ENCODE results near the gene MMP15.
"Not testable (repeated sequence)": the region's sequence is repeated elsewhere in the genome, so short reads cannot be mapped to it uniquely, and the experiment has no call there.

MMP15 gene

GRCh38 chr16:57995721-57996405 is 29.7 kb upstream of the MMP15 start:
- H3K4me3 ChIP-seq, result no peak overlapping the region
- peak overlapping the region in 4 of 21 experiments; percentile 8 to 55 (median 34) for H3K27ac ChIP-seq

GRCh38 chr16:57996406-57997175 is 29.0 kb upstream of the MMP15 start:
- Histone ChIP-seq H3K4me3 (no peak overlapping the region), H3K27ac (no peak overlapping the region)

DNA sequence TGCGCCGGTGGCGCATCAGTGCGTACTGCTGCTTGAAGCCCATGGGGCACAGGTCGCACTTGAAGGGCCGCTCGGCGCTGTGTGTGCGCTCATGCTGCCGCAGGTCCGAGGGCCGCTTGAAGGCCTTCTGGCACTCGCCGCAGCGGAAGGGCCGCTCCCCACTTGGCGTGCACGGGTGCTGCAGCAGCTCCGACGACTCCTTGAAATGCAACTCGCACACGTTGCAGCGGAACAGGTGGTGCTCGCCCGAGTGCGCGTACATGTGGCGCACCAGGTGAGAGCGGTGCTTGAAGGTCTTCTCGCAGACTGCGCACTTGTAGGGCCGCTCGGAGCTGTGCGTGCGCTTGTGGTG is 28.4 kb upstream of the MMP15 start:
- no peak overlapping the region for H3K27ac ChIP-seq

GRCh38 chr16:57997528-57998265 is 27.9 kb upstream of the MMP15 start:
- Histone ChIP-seq H3K4me3 (no peak overlapping the region), H3K27ac (peak overlapping the region in 7 of 21 experiments; percentile 21 to 94 (median 88))

More for the DNA sequence above, 28.4 kb upstream of the MMP15 start:
- no peak overlapping the region for H3K4me3 ChIP-seq

GRCh38 chr16:57998486-57998885 is 27.1 kb upstream of the MMP15 start:
- H3K27ac ChIP-seq, result peak overlapping the region in 14 of 21 experiments; percentile 21 to 94 (median 86)
- peak overlapping the region in 1 of 7 experiments; percentile 88 for H3K4me3 ChIP-seq

DNA sequence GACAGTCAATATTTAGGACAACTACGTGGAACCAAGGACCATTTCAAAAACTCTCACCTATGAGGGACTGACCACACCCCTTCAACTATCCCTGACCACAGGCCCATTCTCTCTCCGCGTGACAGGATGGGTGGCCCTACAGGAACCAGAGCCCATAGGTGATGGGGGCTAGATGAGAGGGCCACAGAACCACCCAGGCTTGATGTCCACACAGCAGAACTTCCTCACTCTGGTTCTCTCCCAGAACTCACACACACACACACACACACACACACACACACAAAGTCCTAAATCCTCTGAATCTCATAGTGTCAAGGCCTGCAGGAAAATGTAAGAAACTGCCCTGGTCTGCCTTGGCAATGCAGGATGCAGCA is 26.6 kb upstream of the MMP15 start:
- Histone ChIP-seq H3K4me3 (peak overlapping the region in 3 of 7 experiments; percentile 59 to 88 (median 78)), H3K27ac (peak overlapping the region in 15 of 21 experiments; percentile 21 to 94 (median 88))

- peak overlapping the region; percentile 59 to 88 (median 77) for H3K4me3 ChIP-seq
- H3K27ac ChIP-seq, result peak overlapping the region; percentile 49 to 94 (median 88)
These were observed 26.1 kb upstream of the MMP15 start for GRCh38 chr16:57999366-57999970.

DNA sequence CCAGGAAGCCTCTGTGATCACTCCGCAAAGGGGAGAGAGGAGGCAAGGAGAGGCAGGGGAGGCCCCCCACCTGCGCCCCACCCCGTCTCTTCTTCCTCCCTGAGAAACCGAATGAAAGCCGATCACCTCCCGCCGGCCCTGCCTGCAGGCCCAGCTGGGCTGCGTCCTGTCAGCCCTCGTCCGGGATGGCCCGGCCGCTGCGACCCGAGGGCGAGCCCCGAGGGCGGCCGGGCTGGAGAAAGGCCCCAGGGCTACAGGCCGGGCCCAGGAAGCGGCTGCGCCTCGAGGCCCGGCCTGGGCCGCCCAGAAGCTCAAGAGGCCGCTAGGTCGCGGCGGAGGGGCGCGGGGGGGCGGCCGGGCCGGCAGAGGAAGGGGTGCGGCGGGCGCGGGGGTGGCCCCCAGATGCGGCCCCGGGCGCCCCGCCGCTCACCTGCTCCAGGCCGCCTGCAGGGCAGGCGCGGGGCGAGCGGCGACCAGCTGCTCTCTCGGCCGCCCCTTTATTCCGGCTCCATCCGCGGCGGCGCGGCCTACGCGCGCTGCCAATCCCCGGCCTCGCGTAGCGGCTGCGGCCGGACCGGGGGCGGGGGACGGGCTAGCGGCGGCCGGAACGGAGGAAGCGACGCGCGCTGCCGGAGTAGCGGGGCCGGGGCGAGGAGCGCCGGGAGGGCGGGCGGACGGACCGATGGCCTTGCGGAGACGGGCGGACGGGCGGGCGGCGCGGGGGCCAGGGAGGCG is 25.4 kb upstream of the MMP15 start, which contains the start of gene ZNF319:
Gene ZNF319 (minus strand): TSS at position 702 of the 735 bp plus-strand sequence. CDS start 2,407 bp downstream, outside the sequence.
- peak within 1 kb of the TSS; percentile 75 to 94 (median 90) for H3K27ac ChIP-seq
- peak within 1 kb of the TSS; percentile 59 to 88 (median 77) for H3K4me3 ChIP-seq

DNA sequence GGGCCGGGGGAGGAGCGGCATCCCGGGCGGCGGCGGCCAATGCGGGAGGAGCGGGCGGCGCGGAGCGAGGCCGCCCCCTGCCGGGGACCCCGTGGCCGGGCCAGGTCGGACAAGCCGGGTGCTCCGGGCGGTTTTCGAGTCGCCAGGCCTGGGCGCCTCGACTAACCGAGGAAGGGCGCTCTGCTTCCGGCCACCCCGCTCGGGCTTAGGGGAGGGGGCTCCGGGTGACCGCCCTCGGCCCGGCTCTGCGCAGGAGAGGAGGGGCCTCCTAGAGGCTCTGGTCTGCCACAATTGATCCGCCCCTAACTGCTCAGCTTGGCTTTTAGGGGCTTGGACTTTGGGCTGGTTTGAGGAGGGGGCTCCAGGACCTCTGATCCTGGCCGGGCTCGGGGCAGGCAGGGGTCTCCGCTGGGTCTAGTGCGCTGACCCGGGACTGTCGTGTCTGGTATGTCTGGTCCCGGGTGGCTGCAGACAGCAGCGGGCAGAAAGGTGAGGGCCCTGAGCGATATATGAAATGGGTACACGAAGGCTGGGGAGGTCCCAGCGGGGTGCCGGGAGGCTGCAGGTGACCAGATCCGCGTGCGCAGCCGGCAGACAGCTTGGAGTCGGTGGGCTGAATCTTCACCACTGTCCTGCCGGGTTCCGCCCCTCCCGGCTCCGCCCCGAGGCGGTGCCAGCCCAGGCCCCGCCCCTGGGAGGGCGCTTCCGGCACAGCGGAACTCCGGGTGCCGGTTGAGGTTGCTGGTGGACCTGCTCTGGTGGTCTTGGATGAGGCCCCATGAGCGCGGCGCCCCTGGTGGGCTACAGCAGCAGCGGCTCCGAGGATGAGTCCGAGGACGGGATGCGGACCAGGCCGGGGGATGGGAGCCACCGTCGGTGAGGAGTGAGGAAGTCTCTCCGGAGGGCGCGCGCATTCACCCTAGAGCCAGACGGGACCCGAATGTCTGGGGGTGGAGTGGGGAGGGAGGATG is 24.6 kb upstream of the MMP15 start, which contains the start of gene USB1:
Gene USB1 (plus strand): TSS at position 702 of the 971 bp plus-strand sequence. CDS start 77 bp downstream, at position 779.
- peak within 1 kb of the TSS; percentile 59 to 88 (median 77) for H3K4me3 ChIP-seq
- H3K27ac ChIP-seq, result peak within 1 kb of the TSS; percentile 75 to 94 (median 90)

GRCh38 chr16:58001781-58002415 is 23.7 kb upstream of the MMP15 start:
- H3K4me3 ChIP-seq, result peak overlapping the region; percentile 59 to 88 (median 77)
- H3K27ac ChIP-seq, result peak overlapping the region in 18 of 21 experiments; percentile 82 to 94 (median 90)

DNA sequence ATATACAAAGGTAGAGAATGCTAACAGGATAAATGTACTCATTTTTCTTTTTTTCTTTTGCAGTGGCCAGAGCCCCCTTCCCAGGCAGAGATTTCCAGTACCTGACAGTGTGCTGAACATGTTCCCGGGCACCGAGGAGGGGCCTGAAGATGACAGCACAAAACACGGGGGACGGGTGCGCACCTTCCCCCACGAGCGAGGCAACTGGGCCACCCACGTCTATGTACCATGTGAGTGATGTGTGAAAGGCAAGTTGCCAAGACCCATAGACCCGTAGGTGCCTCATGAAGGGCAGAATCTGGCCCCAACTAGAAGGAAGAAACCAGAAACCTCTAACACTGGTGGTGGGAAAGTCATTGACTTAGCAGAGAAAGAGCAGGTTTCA is 23.1 kb upstream of the MMP15 start:
- Histone ChIP-seq H3K27ac (peak overlapping the region in 1 of 21 experiments; percentile 85), H3K4me3 (no peak overlapping the region)

GRCh38 chr16:58002936-58003335 is 22.6 kb upstream of the MMP15 start:
- Histone ChIP-seq H3K27ac (no peak overlapping the region), H3K4me3 (no peak overlapping the region)

DNA sequence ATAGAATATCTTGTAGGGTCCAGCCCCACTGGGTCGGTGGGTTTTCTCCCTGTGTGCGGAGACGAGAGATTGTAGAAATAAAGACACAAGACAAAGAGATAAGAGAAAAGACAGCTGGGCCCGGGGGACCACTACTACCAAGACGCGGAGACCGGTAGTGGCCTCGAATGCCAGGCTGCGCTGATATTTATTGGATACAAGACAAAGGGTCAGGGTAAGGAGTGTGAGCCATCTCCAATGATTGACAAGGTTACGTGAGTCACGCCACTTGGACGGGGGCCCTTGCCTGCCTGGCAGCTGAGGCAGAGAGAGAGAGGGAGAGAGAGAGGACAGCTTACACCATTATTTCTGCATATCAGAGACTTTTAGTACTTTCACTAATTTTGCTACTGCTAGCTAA is 20.8 kb upstream of the MMP15 start:
- H3K4me3 ChIP-seq, H3K27ac ChIP-seq: not testable (repeated sequence)

GRCh38 chr16:58009856-58010416 is 15.6 kb upstream of the MMP15 start:
- H3K27ac ChIP-seq, result no peak overlapping the region
- H3K4me3 ChIP-seq, result no peak overlapping the region

- no peak overlapping the region for H3K4me3 ChIP-seq
These were observed 14.7 kb upstream of the MMP15 start for GRCh38 chr16:58010886-58011285.

DNA sequence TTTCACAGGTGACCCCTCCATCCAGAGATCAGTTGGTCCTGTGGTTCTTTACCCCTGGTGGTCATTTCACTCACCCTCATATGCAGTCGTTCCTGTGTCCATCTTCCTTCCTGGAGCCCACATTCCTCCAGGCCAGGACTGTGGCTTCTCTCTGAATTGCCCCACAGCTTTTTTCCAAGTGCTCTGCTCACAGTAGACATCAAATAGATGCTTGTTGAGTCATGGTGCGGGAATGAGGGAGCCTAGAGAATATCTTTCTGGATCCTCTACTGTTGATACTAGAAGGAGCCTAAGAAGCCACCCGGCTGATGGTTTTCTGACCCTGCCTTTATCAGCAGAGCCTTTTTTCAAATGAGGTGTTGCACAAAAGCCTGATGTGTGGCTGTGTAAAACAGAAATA is 13.9 kb upstream of the MMP15 start:
- Histone ChIP-seq H3K4me3 (no peak overlapping the region), H3K27ac (no peak overlapping the region)

More at GRCh38 chr16:58010886-58011285, 14.7 kb upstream of the MMP15 start:
- no peak overlapping the region for H3K27ac ChIP-seq

- no peak overlapping the region for H3K4me3 ChIP-seq
- H3K27ac ChIP-seq, result no peak overlapping the region
These were observed 13.1 kb upstream of the MMP15 start for GRCh38 chr16:58012481-58012880.
